B cell (primary cell): ENCODE measurements around the gene PFKFB3. TPM values are rescaled to one million over a fixed set of nuclear protein-coding genes. Genes with fewer than 3 reads are reported as not detected.

Experiments
- ATAC-seq: fragments of 200-7000 bp; cut with Tn5 transposase; one replicate; pipeline ENCODE4 v1.10.0; 2021; ENCODE audit warnings: low read depth, mild to moderate bottlenecking, moderate number of reproducible peaks, moderate library complexity
- CTCF ChIA-PET: fragments of 350-600 bp; sonication (Branson Sonifier 250); formaldehyde crosslinking; loops from one replicate; lab custom pipeline; 2021; ENCODE audit warnings: antibody characterized with exemption, inconsistent platforms; lab: Charles Lee
- POLR2A ChIA-PET: fragments of 350-600 bp; sonication (Branson Sonifier 250); formaldehyde crosslinking; loops from one replicate; lab custom pipeline; 2021; ENCODE audit warnings: antibody characterized with exemption; lab: Charles Lee
- DNase-seq: peaks from one replicate; pipeline ENCODE4 v3.0.0; 2013
- H2AFZ ChIP-seq: 2 replicates; pipeline ENCODE4 v1.6.1; 2012; ENCODE audit warnings: mild to moderate bottlenecking, low read depth, low read length; ENCODE audit not compliant: insufficient read depth, poor library complexity, severe bottlenecking
- H3K27ac ChIP-seq, 2 donors: 1 replicate in 1 of 2; 2 replicates in 1 of 2; pipeline ENCODE4 v1.5.1; 2012 to 2013; ENCODE audit warnings: low read length in 2 of 2, mild to moderate bottlenecking in 2 of 2, moderate library complexity in 1 of 2
- H3K27me3 ChIP-seq, 4 experiments: fragments of 200-600 bp in 1 of 4; sonication (generic) in 1 of 4; replicated peaks in 1 of 4; 1 replicate in 2 of 4; 2 replicates in 2 of 4; pipeline versions ENCODE4 v1.6.1 to v1.7.0; 2013 to 2016; ENCODE audit warnings: low read length in 3 of 4, mild to moderate bottlenecking in 2 of 4, mixed read lengths in 1 of 4, moderate library complexity in 1 of 4; ENCODE audit not compliant: insufficient read depth in 4 of 4, control insufficient read depth in 3 of 4; ENCODE audit errors: control extremely low read depth in 1 of 4
- H3K36me3 ChIP-seq, 2 experiments: replicated peaks in 1 of 2; 1 replicate in 1 of 2; 2 replicates in 1 of 2; pipeline versions ENCODE4 v1.6.1 to v1.7.1; 2013; ENCODE audit warnings: low read length in 1 of 2; ENCODE audit not compliant: insufficient read depth in 2 of 2, control insufficient read depth in 1 of 2; ENCODE audit errors: control extremely low read depth in 1 of 2, extremely low read depth in 1 of 2
- H3K4me1 ChIP-seq, 2 donors: fragments of 200-600 bp in 1 of 2; sonication (generic) in 1 of 2; 1 replicate in 1 of 2; 2 replicates in 1 of 2; pipeline versions ENCODE4 v1.5.1 to v1.6.1; 2013 to 2017; ENCODE audit warnings: low read length in 2 of 2; ENCODE audit not compliant: control insufficient read depth in 2 of 2, insufficient read depth in 2 of 2
- H3K4me2 ChIP-seq: replicated peaks from 2 replicates; pipeline ENCODE3; 2012; ENCODE audit warnings: mild to moderate bottlenecking, low read depth, low read length; ENCODE audit not compliant: poor library complexity, severe bottlenecking
- H3K4me3 ChIP-seq, 5 experiments: fragments of 200-600 bp in 1 of 5; sonication (generic) in 1 of 5; 1 replicate in 3 of 5; 2 replicates in 2 of 5; pipeline versions ENCODE4 v1.5.1 to v1.7.0; 2011 to 2016; ENCODE audit warnings: low read length in 4 of 5, mild to moderate bottlenecking in 4 of 5, low read depth in 2 of 5, control low read depth in 1 of 5, moderate library complexity in 1 of 5; ENCODE audit not compliant: insufficient read depth in 1 of 5; ENCODE audit errors: control extremely low read depth in 1 of 5, extremely low read depth in 1 of 5
- H3K79me2 ChIP-seq: fragments of 200-600 bp; sonication (generic); one replicate; pipeline ENCODE4 v1.6.0; 2016; ENCODE audit warnings: low read length; ENCODE audit not compliant: control insufficient read depth, insufficient read depth
- H3K9ac ChIP-seq: fragments of 200-600 bp; sonication (generic); 2 replicates; pipeline ENCODE4 v1.6.1; 2017; ENCODE audit warnings: mild to moderate bottlenecking, low read length, moderate library complexity
- H3K9me3 ChIP-seq, 3 donors: one replicate each; pipeline versions ENCODE4 v1.6.1 to v1.7.1; 2013; ENCODE audit warnings: low read length in 2 of 3; ENCODE audit not compliant: control insufficient read depth in 2 of 3, insufficient read depth in 1 of 3; ENCODE audit errors: control extremely low read depth in 1 of 3
- H4K20me1 ChIP-seq: 2 replicates; pipeline ENCODE4 v1.6.0; 2012; ENCODE audit warnings: mild to moderate bottlenecking, low read length; ENCODE audit not compliant: insufficient read depth, control insufficient read depth, poor library complexity, severe bottlenecking
- H3K27ac Mint-ChIP-seq: one replicate; pipeline ENCODE4 v1.8.0; 2021; ENCODE audit warnings: mixed read lengths
- H3K27me3 Mint-ChIP-seq: one replicate; pipeline ENCODE4 v1.8.0; 2021; ENCODE audit warnings: mixed read lengths
- H3K4me1 Mint-ChIP-seq: one replicate; pipeline ENCODE4 v1.8.0; 2021; ENCODE audit warnings: mixed read lengths
- H3K4me3 Mint-ChIP-seq: one replicate; pipeline ENCODE4 v1.8.0; 2021; ENCODE audit warnings: mixed read lengths
- H3K9me3 Mint-ChIP-seq: one replicate; pipeline ENCODE4 v1.8.0; 2022; ENCODE audit warnings: mixed read lengths; ENCODE audit not compliant: insufficient read depth
- EZH2 ChIP-seq: IDR thresholded peaks from 2 replicates; pipeline ENCODE4 v1.6.1; 2012; ENCODE audit warnings: borderline replicate concordance, low read depth, mild to moderate bottlenecking, moderate library complexity, low read length; ENCODE audit not compliant: insufficient read depth, poor library complexity, severe bottlenecking
- WGBS: methylation state at CpG from one replicate; pipeline ENCODE4 v1.1.5; 2013; ENCODE audit warnings: missing lambda C conversion rate; ENCODE audit not compliant: insufficient coverage; 5-methylcytosine and 5-hydroxymethylcytosine counted together
- intact Hi-C: fragments of 100-400 bp; cut with micrococcal nuclease; formaldehyde crosslinking; loops from one replicate; pipeline ENCODE4 v1.10.0; 2022
- polyA plus RNA-seq: library from polyadenylated mRNA; depleted of rRNA; stranded (reverse); fragments of >200 nt; gene quantifications from 2 replicates; pipeline ENCODE4 v1.2.3, GENCODE V29; 2012
- total RNA-seq, 2 donors: library from RNA; stranded (reverse); fragments of 120-200 nt in 1 of 2; gene quantifications; 1 replicate in 1 of 2; 2 replicates in 1 of 2; pipeline versions ENCODE4 v1.2.3 to v1.2.4, GENCODE V29; 2013 to 2022
- TF ChIP-seq, protein P1 (sequence below): fragments of 200-600 bp; IDR thresholded peaks from one replicate; pipeline ENCODE4 v1.8.0; 2022; ENCODE audit warnings: antibody characterized with exemption, mild to moderate bottlenecking

Gene PFKFB3
- total and polyA plus RNA-seq, 2 donors (not counting 1 experiment from before 2014, with no cell fraction given), result 13.2 to 239 TPM

DNA sequence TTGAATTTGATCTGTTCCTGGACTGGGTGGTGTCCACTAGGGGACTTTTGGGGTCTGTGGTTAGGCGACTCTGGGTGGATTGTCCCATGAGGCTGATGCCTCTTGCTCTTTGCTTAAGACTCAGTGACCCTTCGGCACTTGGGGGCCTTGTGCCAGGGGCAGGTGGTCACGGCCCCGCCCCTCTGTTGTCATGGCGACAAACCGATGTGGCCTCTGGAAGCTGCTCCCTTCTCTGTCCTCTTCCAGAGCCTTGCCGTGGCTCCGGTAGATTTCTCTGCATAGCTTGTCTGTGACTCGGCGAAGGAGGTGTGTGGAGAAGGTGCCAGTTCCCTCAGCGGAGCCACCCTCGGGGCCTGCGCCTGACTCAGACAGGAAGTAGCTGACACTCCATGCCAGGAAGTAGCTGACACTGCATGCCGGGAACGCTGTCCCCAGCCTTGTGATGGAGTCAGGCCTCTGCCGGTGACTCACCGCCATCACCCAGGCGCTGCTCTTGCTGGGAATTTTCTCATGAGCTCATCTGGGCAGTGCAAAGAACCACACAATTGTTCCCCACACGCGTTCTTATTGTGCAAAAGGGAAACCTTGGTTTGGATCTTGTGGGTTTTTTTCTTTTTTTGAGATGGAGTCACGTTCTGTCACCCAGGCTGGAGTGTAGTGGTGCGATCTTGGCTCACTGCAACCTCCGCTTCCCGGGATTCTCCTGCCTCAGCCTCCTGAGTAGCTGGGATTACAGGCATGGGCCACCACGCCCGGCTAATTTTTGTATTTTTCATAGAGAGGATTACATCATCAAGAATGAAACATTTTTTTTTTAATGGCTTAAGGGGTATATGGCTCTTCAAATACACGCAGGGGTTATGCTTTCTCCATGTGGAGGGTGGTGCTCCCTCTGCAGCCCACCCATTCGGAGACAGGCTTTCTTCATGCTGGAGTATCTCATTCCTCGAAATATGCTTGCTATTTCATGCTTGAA, 72.6 kb downstream of the PFKFB3 start:
- Histone ChIP-seq H3K27ac (peak overlapping the region in 1 of 2 donors; percentile 54), H3K4me3 (peak overlapping the region in 4 of 5 experiments; percentile 32 to 54 (median 37)), H3K4me1 (peaks cover 4 to 22% of the 10 kb centered on the region in 2 donors), H3K9me3 (peaks cover 0 to 6% (median 0%) of the 10 kb centered on the region in 3 donors), H3K79me2 (no peaks in the 10 kb centered on the region), H3K27me3 (peaks cover 0 to 5% (median 0%) of the 10 kb centered on the region in 4 experiments), H3K36me3 (no peaks in the 10 kb centered on the region), H4K20me1 (no peaks in the 10 kb centered on the region), H3K4me2 (peak overlapping the region; percentile 63), H3K9ac (peak overlapping the region; percentile 35), H2AFZ (peak overlapping the region; percentile 64)
- CTCF ChIA-PET, result interaction anchor here (0.7 to 2.6 kb wide), 6 partner anchors 11 to 142 kb away, joined by 3 to 13 read pairs (median 3); partner anchors contain the start of gene PFKFB3
- Mint-ChIP-seq H3K27me3 (no peaks in the 10 kb centered on the region), H3K4me3 (peak overlapping the region; percentile 86), H3K9me3 (no peaks in the 10 kb centered on the region), H3K4me1 (peaks cover 28% of the 10 kb centered on the region), H3K27ac (peak overlapping the region; percentile 90)
- intact Hi-C loops, result loop anchor here (1.0 to 10.0 kb wide), 3 partner anchors 25 to 109 kb away; no protein-coding TSS in a partner anchor
- ATAC-seq (peak; percentile 84), DNase-seq (peak; percentile 71)
- 46% methylated on average over 19 of the region's 29 CpGs for WGBS
- POLR2A ChIA-PET, result interaction anchor here (0.6 to 1.6 kb wide), 7 partner anchors 20 to 202 kb away, joined by 4 to 7 read pairs (median 5); partner anchors contain the start of gene PFKFB3
- no peak for TF ChIP-seq EZH2
- TF ChIP-seq, protein P1, sequence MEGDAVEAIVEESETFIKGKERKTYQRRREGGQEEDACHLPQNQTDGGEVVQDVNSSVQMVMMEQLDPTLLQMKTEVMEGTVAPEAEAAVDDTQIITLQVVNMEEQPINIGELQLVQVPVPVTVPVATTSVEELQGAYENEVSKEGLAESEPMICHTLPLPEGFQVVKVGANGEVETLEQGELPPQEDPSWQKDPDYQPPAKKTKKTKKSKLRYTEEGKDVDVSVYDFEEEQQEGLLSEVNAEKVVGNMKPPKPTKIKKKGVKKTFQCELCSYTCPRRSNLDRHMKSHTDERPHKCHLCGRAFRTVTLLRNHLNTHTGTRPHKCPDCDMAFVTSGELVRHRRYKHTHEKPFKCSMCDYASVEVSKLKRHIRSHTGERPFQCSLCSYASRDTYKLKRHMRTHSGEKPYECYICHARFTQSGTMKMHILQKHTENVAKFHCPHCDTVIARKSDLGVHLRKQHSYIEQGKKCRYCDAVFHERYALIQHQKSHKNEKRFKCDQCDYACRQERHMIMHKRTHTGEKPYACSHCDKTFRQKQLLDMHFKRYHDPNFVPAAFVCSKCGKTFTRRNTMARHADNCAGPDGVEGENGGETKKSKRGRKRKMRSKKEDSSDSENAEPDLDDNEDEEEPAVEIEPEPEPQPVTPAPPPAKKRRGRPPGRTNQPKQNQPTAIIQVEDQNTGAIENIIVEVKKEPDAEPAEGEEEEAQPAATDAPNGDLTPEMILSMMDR, result no peak
